C4-2B (cell line): ENCODE data around the gene COBL.

ENCODE experiments used
- CTCF ChIP-seq: fragments of 450-650 bp; conservative IDR thresholded peaks from 2 replicates; pipeline ENCODE4 v1.5.1; 2017; ENCODE audit warnings: mild to moderate bottlenecking
- ZFX ChIP-seq: fragments of 450-650 bp; IDR thresholded peaks from 2 replicates; pipeline ENCODE4 v1.6.1; 2017

DNA sequence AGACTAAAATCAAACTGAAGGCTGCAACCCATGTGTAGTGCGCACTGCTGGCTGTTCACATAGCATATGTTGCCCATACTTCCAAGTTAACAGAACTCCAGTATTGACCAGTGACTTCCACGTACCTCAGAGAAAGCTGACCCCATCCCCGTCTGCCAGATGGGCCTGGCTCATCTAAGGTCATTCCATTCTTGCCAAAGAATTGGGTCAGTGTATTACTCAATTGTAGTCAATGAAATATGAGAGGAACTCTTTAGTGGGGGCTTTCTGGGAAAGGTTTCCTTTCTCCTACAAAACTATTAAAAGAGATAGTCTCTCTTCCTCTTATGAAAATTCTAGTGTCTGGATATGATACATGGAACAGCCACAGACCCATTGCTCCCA lies 238.6 kb downstream of the COBL start:
- no peak for TF ChIP-seq CTCF
- no peak for TF ChIP-seq ZFX
